A673 (cell line): ENCODE data around the gene SLC2A4. TPM values are rescaled to one million over a fixed set of nuclear protein-coding genes. Genes with fewer than 3 reads are reported as not detected.

Source experiments
- BruUV-seq: library from RNA; stranded (reverse); fragments of 400-500 nt; replicated peaks from 2 replicates; lab custom pipeline; 2021; lab: Mats Ljungman, UMichigan
- CTCF ChIA-PET: fragments of 300-600 bp; sonication (Branson Sonifier 250); formaldehyde crosslinking; loops from one replicate; lab custom pipeline; 2022; ENCODE audit warnings: antibody characterized with exemption; lab: Charles Lee
- POLR2A ChIA-PET: fragments of 300-600 bp; sonication (Branson Sonifier 250); formaldehyde crosslinking; loops from one replicate; lab custom pipeline; 2022; ENCODE audit warnings: antibody characterized with exemption; ENCODE audit not compliant: low non-redundant PET; lab: Charles Lee
- DNase-seq: peaks from one replicate; pipeline ENCODE4 v3.0.0-alpha.2; 2015; ENCODE audit warnings: low spot score
- H3K27ac ChIP-seq: fragments of 200-600 bp; sonication (generic); 2 replicates; pipeline ENCODE4 v1.5.1; 2016; ENCODE audit warnings: mixed run types, low read depth, mild to moderate bottlenecking, mixed read lengths, antibody characterized with exemption, low read length; ENCODE audit not compliant: poor library complexity, severe bottlenecking
- H3K27me3 ChIP-seq: fragments of 200-600 bp; sonication (generic); replicated peaks from 2 replicates; pipeline ENCODE4 v1.6.1; 2017; ENCODE audit warnings: mixed run types, low read depth, mild to moderate bottlenecking, mixed read lengths, antibody characterized with exemption, low read length; ENCODE audit not compliant: insufficient read depth, poor library complexity
- H3K36me3 ChIP-seq: fragments of 200-600 bp; sonication (generic); 2 replicates; pipeline ENCODE4 v1.6.1; 2016; ENCODE audit warnings: mixed run types, mild to moderate bottlenecking, mixed read lengths, antibody characterized with exemption, low read length; ENCODE audit not compliant: insufficient read depth, poor library complexity, severe bottlenecking
- H3K4me1 ChIP-seq: fragments of 200-600 bp; sonication (generic); 2 replicates; pipeline ENCODE4 v1.6.1; 2017; ENCODE audit warnings: mixed run types, mild to moderate bottlenecking, mixed read lengths, antibody characterized with exemption, low read length; ENCODE audit not compliant: insufficient read depth, poor library complexity, severe bottlenecking
- H3K4me3 ChIP-seq: fragments of 200-600 bp; sonication (generic); 2 replicates; pipeline ENCODE4 v1.5.1; 2016; ENCODE audit warnings: low read depth, mixed run types, mild to moderate bottlenecking, mixed read lengths, low read length; ENCODE audit not compliant: poor library complexity, severe bottlenecking
- H3K9me3 ChIP-seq: fragments of 200-600 bp; sonication (generic); 2 replicates; pipeline ENCODE4 v1.6.1; 2016; ENCODE audit warnings: mixed run types, low read depth, mild to moderate bottlenecking, mixed read lengths, antibody characterized with exemption, low read length; ENCODE audit not compliant: poor library complexity, severe bottlenecking
- CTCF ChIP-seq: fragments of 300-800, 200-600 bp; sonication (generic); conservative IDR thresholded peaks from 2 replicates; pipeline ENCODE4 v1.5.1; 2017; ENCODE audit warnings: low read depth, mild to moderate bottlenecking, antibody characterized with exemption, low read length, moderate library complexity, mixed read lengths
- EZH2 ChIP-seq: fragments of 200-600 bp; sonication (generic); IDR thresholded peaks from 2 replicates; pipeline ENCODE4 v1.6.1; 2017; ENCODE audit warnings: borderline replicate concordance, low read depth, mild to moderate bottlenecking, mixed read lengths, antibody characterized with exemption, low read length; ENCODE audit not compliant: poor library complexity, severe bottlenecking
- intact Hi-C: fragments of 100-400 bp; cut with micrococcal nuclease; formaldehyde crosslinking; loops from one replicate; pipeline ENCODE4 v1.10.0; 2022; ENCODE audit not compliant: unreplicated experiment
- total RNA-seq: library from RNA; stranded (reverse); gene quantifications from 2 replicates; pipeline ENCODE4 v1.2.3, GENCODE V29; 2021

Gene SLC2A4
- total RNA-seq, 1 experiment from 2014 or later: 0.67 TPM

DNA sequence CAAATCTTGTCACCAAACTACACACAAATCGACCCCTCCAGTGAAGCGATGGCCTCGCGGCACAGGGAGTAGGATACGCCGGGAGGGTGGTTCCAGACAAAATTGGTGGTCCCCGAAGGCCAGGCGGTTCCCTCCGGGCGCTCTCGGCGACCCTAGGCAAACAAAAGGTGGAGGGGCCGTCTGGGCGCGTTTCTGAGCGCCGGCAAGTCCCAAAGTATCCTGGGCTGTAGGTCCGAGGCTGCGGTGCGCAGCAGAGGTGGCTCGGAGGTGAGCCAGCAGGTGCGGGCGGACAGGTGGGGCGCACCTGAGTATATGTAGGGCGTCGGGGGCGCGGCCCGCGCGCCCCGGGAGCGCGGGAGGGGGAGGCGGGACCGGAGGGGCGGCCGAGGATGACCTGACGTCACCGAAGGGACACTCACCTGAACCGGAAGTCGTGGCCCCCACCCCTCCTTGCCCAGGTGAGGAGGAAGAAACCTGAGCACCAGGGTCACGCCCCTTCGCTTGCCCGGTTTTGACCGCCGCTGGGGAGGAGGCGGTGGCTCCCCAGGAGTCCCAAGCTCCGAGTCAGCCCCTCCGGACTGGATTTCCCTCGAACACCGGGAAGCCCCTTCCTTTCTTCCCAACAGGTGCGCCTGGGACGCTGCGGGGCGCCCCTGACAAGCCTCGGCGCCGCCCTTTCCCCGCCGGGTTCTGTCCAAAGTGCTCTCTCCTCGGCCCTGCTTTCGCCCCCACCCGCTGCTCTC, 19.2 kb upstream of the SLC2A4 start, which contains the start of gene CLDN7:
Gene CLDN7 (minus strand): TSS at position 287 of the 743 bp plus-strand sequence. CDS start 435 bp downstream, outside the sequence.
- no peak for DNase-seq
- no TSS peak for BruUV-seq
- POLR2A ChIA-PET: no interaction called here
- H3K9me3 ChIP-seq: no peaks in the 10 kb centered on the region
- no peaks in the 10 kb centered on the region for H3K27me3 ChIP-seq
- peak within 1 kb of the TSS; percentile 17 for H3K4me3 ChIP-seq
- peaks cover 16% of the 10 kb centered on the region for H3K4me1 ChIP-seq
- peaks cover 9% of the 10 kb centered on the region for H3K36me3 ChIP-seq
- CTCF ChIA-PET: no interaction called here
- no peak within 1 kb of the TSS for H3K27ac ChIP-seq
- no peak for TF ChIP-seq EZH2
- TF ChIP-seq CTCF: no peak
- intact Hi-C loops: no loop called here

DNA sequence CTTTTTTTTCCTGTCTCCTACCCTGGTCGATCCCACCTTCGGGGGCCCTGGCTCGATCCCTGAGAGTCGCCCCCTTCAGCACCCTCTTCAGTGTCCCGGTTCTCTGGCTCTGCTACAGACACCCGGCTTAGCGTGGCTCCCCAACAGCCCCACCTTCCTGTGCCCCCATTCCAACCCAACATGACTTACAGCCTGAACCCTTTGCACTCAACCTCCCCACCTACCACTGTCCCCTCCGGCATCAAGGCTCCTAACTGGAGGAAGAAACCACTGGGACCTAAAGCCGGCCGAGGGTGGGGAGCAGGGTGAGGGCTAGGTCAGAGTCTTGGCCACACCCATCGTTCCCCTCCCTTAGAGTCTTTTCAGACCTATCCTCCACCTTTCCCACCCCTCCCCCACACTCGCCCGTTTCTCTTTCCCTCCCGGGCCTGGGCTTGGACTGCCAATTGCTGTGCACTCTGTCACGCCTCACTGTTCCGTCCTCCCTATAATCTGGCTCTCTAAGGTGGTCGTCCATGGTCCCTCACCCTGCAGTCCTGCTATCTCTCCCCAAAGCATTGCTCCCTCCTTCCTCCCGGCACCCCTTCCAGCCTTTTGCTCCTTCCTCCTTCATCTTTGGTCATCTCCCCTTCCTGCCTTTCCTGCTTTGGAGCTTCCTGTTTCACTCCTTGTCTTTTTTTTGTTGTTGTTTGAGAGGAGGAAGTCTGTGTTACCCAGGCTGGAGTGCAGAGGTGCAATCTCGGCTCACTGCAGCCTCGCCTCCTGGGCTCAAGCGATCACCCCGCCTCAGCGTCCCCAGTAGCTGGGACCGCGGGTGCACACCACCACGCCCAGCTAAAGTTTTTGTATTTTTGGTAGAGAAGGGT, 18.4 kb upstream of the SLC2A4 start:
- BruUV-seq: no TSS peak
- no peak for DNase-seq
- H3K4me3 ChIP-seq: peak overlapping the region; percentile 17
- no peaks in the 10 kb centered on the region for H3K27me3 ChIP-seq
- no peak overlapping the region for H3K27ac ChIP-seq
- POLR2A ChIA-PET: interaction anchor here (0.6 kb wide), 1 partner anchor 52 kb away, joined by 3 read pairs; the partner anchor contains the start of gene GPS2
- intact Hi-C loops: no loop called here
- no peaks in the 10 kb centered on the region for H3K9me3 ChIP-seq
- H3K4me1 ChIP-seq: peaks cover 16% of the 10 kb centered on the region
- CTCF ChIA-PET: no interaction called here
- H3K36me3 ChIP-seq: peaks cover 9% of the 10 kb centered on the region
- no peak for TF ChIP-seq EZH2
- no peak for TF ChIP-seq CTCF

DNA sequence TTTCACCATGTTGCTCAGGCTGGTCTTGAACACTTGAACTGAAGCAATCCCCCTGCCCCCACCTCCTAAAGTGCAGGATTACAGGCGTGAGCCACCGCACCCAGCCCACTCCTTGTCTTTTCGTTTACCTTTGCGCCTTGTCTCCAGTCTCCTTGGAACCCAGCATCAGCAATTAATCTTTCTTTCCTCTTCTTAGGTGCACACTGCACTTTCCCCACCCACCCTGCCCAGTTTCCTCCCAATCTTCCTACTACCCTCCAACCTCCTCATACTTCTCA, 17.8 kb upstream of the SLC2A4 start:
- peaks cover 6% of the 10 kb centered on the region for H3K36me3 ChIP-seq
- intact Hi-C loops: no loop called here
- POLR2A ChIA-PET: no interaction called here
- no peak for TF ChIP-seq EZH2
- no peak for TF ChIP-seq CTCF
- CTCF ChIA-PET: no interaction called here
- H3K27me3 ChIP-seq: no peaks in the 10 kb centered on the region
- no TSS peak for BruUV-seq
- H3K27ac ChIP-seq: no peak overlapping the region
- H3K9me3 ChIP-seq: no peaks in the 10 kb centered on the region
- no peak overlapping the region for H3K4me3 ChIP-seq
- peaks cover 15% of the 10 kb centered on the region for H3K4me1 ChIP-seq
- DNase-seq: no peak
